Keratinocyte (primary cell): ENCODE data around the gene ERC1. TPM values are rescaled to one million over a fixed set of nuclear protein-coding genes. Genes with fewer than 3 reads are reported as not detected.
"Not testable (repeated sequence)": the region's sequence is repeated elsewhere in the genome, so short reads cannot be mapped to it uniquely, and the experiment has no call there.

Experiments used
- DNase-seq: peaks from one replicate; pipeline ENCODE4 v3.0.0-alpha.2; 2011; ENCODE audit warnings: low read depth, missing footprints, low spot score
- FAIRE-seq: peaks from 2 replicates; lab custom pipeline; 2011; peaks lifted over from hg19 to GRCh38; lab: Jason Lieb, UNC
- H2AFZ ChIP-seq: 2 replicates; pipeline ENCODE4 v1.6.0; 2012; ENCODE audit warnings: low read length, control low read depth, inconsistent platforms; ENCODE audit not compliant: control insufficient read depth
- H3K27ac ChIP-seq: 2 replicates; pipeline ENCODE4 v1.5.1; 2011; ENCODE audit warnings: low read length; ENCODE audit not compliant: control insufficient read depth, insufficient read depth
- H3K27me3 ChIP-seq: 3 replicates; pipeline ENCODE4 v1.6.0; 2011; ENCODE audit warnings: low read length; ENCODE audit not compliant: control insufficient read depth, insufficient read depth; ENCODE audit errors: extremely low read depth
- H3K36me3 ChIP-seq, 2 experiments: 2 replicates in 1 of 2; 3 replicates in 1 of 2; pipeline ENCODE4 v1.5.1; 2011; ENCODE audit warnings: low read length in 2 of 2, mild to moderate bottlenecking in 1 of 2; ENCODE audit not compliant: control insufficient read depth in 2 of 2, insufficient read depth in 2 of 2; ENCODE audit errors: extremely low read depth in 1 of 2
- H3K4me1 ChIP-seq: 3 replicates; pipeline ENCODE4 v1.5.1; 2011; ENCODE audit warnings: low read length; ENCODE audit not compliant: control insufficient read depth, insufficient read depth; ENCODE audit errors: extremely low read depth
- H3K4me2 ChIP-seq: 3 replicates; pipeline ENCODE4 v1.6.0; 2011; ENCODE audit warnings: low read depth, low read length; ENCODE audit not compliant: control insufficient read depth, insufficient read depth; ENCODE audit errors: extremely low read depth
- H3K4me3 ChIP-seq, 3 experiments: fragments of 200-600 bp in 1 of 3; sonication (generic) in 1 of 3; 2 replicates in 2 of 3; 3 replicates in 1 of 3; pipeline ENCODE4 v1.5.1; 2011 to 2016; ENCODE audit warnings: low read length in 3 of 3, mild to moderate bottlenecking in 3 of 3, control low read depth in 2 of 3, inconsistent platforms in 1 of 3, low read depth in 1 of 3, mixed read lengths in 1 of 3, mixed run types in 1 of 3, moderate library complexity in 1 of 3; ENCODE audit not compliant: control insufficient read depth in 2 of 3, insufficient read depth in 2 of 3; ENCODE audit errors: extremely low read depth in 1 of 3
- H3K79me2 ChIP-seq: 2 replicates; pipeline ENCODE4 v1.6.0; 2012; ENCODE audit warnings: low read length; ENCODE audit not compliant: control insufficient read depth, insufficient read depth
- H3K9ac ChIP-seq: 3 replicates; pipeline ENCODE4 v1.6.0; 2011; ENCODE audit warnings: low read length; ENCODE audit not compliant: control insufficient read depth, insufficient read depth; ENCODE audit errors: extremely low read depth
- H3K9me1 ChIP-seq: 3 replicates; pipeline ENCODE4 v1.6.0; 2011; ENCODE audit warnings: low read length; ENCODE audit not compliant: control insufficient read depth, insufficient read depth; ENCODE audit errors: extremely low read depth
- H3K9me3 ChIP-seq: 2 replicates; pipeline ENCODE4 v1.5.1; 2012; ENCODE audit warnings: low read depth, low read length; ENCODE audit not compliant: control insufficient read depth
- H4K20me1 ChIP-seq: 3 replicates; pipeline ENCODE4 v1.6.0; 2011; ENCODE audit warnings: low read length; ENCODE audit not compliant: control insufficient read depth, insufficient read depth; ENCODE audit errors: extremely low read depth
- CTCF ChIP-seq, 3 experiments: IDR thresholded peaks in 1 of 3; conservative IDR thresholded peaks in 1 of 3; optimal IDR thresholded peaks in 1 of 3; 2 replicates in 2 of 3; 3 replicates in 1 of 3; pipeline versions ENCODE3 to v1.5.1; 2011; ENCODE audit warnings: low read length in 3 of 3, mild to moderate bottlenecking in 3 of 3, moderate library complexity in 2 of 3, control low read depth in 1 of 3, inconsistent platforms in 1 of 3; ENCODE audit not compliant: insufficient read depth in 2 of 3; ENCODE audit errors: extremely low read depth in 1 of 3
- EZH2 ChIP-seq: IDR thresholded peaks from one replicate; pipeline ENCODE4 v1.6.1; 2012; ENCODE audit warnings: inconsistent platforms, mild to moderate bottlenecking, low read length, moderate library complexity
- dilution Hi-C: fragments of 300-500 bp; cut with MboI; formaldehyde crosslinking; loops from one replicate; pipeline ENCODE4 v1.7.0; 2020; ENCODE audit warnings: low sequenced_read_pairs; ENCODE audit not compliant: extremely low pct_ligation_motif_present
- polyA plus RNA-seq, 5 experiments: library from polyadenylated mRNA; depleted of rRNA in 3 of 5; stranded (reverse) in 3 of 5; stranded (forward) in 1 of 5; unstranded in 1 of 5; fragments of >200 nt; gene quantifications; 1 replicate in 1 of 5; 2 replicates in 3 of 5; 3 replicates in 1 of 5; pipeline versions ENCODE4 v1.2.1 to v1.2.3, GENCODE V29; 2011 to 2012; ENCODE audit warnings: missing spikeins in 2 of 5, low read depth in 1 of 5, low replicate concordance in 1 of 5

Gene ERC1
- polyA plus RNA-seq, 1 donor (not counting 4 experiments of a cell fraction or from before 2014, with no cell fraction given): 16.1 TPM

- Histone ChIP-seq H3K27me3 (no peaks in the 10 kb centered on the region), H2AFZ (no peak overlapping the region), H3K9ac (no peak overlapping the region), H4K20me1 (no peaks in the 10 kb centered on the region), H3K4me1 (peaks cover 19% of the 10 kb centered on the region), H3K9me1 (no peaks in the 10 kb centered on the region), H3K9me3 (no peaks in the 10 kb centered on the region), H3K4me2 (no peak overlapping the region), H3K27ac (no peak overlapping the region), H3K36me3 (peaks cover 0 to 1% of the 10 kb centered on the region in 2 experiments), H3K4me3 (no peak overlapping the region), H3K79me2 (no peaks in the 10 kb centered on the region)
- TF ChIP-seq EZH2 (no peak), CTCF (optimal IDR thresholded peaks at IDR 0.05 in 1 of 3, IDR thresholded peaks at IDR 0.05 in 1 of 3, conservative IDR thresholded peaks at IDR 0.05 in 1 of 3; ENCODE audit: extremely low read depth in 1 of 3, insufficient read depth in 2 of 3, low read length in 3 of 3) (no peak)
- FAIRE-seq (no peak), DNase-seq (no peak)
- dilution Hi-C loops: no loop called here
Observed at GRCh38 chr12:1313906-1314305, 322.9 kb downstream of the ERC1 start.

- Histone ChIP-seq H3K4me1 (peaks cover 25% of the 10 kb centered on the region), H3K9me1 (no peaks in the 10 kb centered on the region), H3K4me3 (no peak overlapping the region), H3K36me3 (peaks cover 0 to 1% of the 10 kb centered on the region in 2 experiments), H3K79me2 (no peaks in the 10 kb centered on the region), H2AFZ (no peak overlapping the region), H3K4me2 (no peak overlapping the region), H3K9ac (no peak overlapping the region), H4K20me1 (no peaks in the 10 kb centered on the region), H3K27me3 (no peaks in the 10 kb centered on the region), H3K9me3 (no peaks in the 10 kb centered on the region), H3K27ac (no peak overlapping the region)
- FAIRE-seq (no peak), DNase-seq (no peak)
- dilution Hi-C loops: no loop called here
- TF ChIP-seq EZH2 (no peak), CTCF (optimal IDR thresholded peaks at IDR 0.05 in 1 of 3, IDR thresholded peaks at IDR 0.05 in 1 of 3, conservative IDR thresholded peaks at IDR 0.05 in 1 of 3; ENCODE audit: extremely low read depth in 1 of 3, insufficient read depth in 2 of 3, low read length in 3 of 3) (no peak)
Observed at GRCh38 chr12:1314523-1314922, 323.5 kb downstream of the ERC1 start.

GRCh38 chr12:1316991-1317390 is 326.0 kb downstream of the ERC1 start:
- DNase-seq, H4K20me1 ChIP-seq, H3K9ac ChIP-seq, H3K79me2 ChIP-seq, H3K27me3 ChIP-seq, H3K4me3 ChIP-seq, H3K4me2 ChIP-seq, H3K9me3 ChIP-seq, H3K9me1 ChIP-seq, FAIRE-seq, H3K36me3 ChIP-seq, dilution Hi-C loops, H3K27ac ChIP-seq, H2AFZ ChIP-seq: not testable (repeated sequence)
- peaks cover 25% of the 10 kb centered on the region for H3K4me1 ChIP-seq
